Measurements from ENCODE around the gene SGCD.

DNA sequence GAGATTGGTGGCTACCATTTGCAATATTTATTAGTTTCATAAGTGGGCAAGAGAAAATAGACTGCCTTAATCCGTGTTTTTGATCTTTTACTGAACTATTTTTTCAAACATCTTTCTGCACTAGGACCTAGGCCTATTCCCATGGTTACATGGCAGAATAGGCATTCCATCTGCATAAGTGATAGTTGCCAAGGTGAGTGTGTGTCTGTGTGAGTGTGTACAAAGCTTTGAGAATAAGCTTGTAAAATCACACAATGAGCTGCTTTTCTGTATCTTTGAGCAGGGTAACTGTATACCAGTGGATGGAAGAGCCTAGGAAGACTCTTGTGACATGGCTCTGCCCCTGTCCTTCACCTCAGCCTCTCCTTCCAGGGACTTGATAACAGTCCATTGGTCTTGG lies 92.7 kb downstream of the SGCD start:
- TF ChIP-seq CTCF (IDR thresholded peaks at IDR 0.05) (no peak), POLR2AphosphoS5 (IDR thresholded peaks at IDR 0.05; ENCODE audit: low read depth, low read length) (no peak)
- TF ChIP-seq, protein P1, sequence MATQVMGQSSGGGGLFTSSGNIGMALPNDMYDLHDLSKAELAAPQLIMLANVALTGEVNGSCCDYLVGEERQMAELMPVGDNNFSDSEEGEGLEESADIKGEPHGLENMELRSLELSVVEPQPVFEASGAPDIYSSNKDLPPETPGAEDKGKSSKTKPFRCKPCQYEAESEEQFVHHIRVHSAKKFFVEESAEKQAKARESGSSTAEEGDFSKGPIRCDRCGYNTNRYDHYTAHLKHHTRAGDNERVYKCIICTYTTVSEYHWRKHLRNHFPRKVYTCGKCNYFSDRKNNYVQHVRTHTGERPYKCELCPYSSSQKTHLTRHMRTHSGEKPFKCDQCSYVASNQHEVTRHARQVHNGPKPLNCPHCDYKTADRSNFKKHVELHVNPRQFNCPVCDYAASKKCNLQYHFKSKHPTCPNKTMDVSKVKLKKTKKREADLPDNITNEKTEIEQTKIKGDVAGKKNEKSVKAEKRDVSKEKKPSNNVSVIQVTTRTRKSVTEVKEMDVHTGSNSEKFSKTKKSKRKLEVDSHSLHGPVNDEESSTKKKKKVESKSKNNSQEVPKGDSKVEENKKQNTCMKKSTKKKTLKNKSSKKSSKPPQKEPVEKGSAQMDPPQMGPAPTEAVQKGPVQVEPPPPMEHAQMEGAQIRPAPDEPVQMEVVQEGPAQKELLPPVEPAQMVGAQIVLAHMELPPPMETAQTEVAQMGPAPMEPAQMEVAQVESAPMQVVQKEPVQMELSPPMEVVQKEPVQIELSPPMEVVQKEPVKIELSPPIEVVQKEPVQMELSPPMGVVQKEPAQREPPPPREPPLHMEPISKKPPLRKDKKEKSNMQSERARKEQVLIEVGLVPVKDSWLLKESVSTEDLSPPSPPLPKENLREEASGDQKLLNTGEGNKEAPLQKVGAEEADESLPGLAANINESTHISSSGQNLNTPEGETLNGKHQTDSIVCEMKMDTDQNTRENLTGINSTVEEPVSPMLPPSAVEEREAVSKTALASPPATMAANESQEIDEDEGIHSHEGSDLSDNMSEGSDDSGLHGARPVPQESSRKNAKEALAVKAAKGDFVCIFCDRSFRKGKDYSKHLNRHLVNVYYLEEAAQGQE (IDR thresholded peaks at IDR 0.05; ENCODE audit: insufficient read depth in 1 of 2, low read depth in 2 of 2, low read length in 1 of 2), result no peak

Measured in Panc1 (cell line).